Breast epithelium (tissue), 3 donors: ENCODE results near the gene OR5K2.

Experiments
- POLR2A ChIP-seq: fragments of 450-650 bp; IDR thresholded peaks from one replicate; pipeline ENCODE4 v1.6.1; 2016; ENCODE audit warnings: antibody characterized with exemption, mild to moderate bottlenecking, moderate library complexity
- POLR2AphosphoS5 ChIP-seq, 3 donors: sonication (generic); formaldehyde crosslinking; IDR thresholded peaks; one replicate each; pipeline ENCODE4 v1.6.1; 2017; ENCODE audit warnings: antibody characterized with exemption in 3 of 3
- TF ChIP-seq, protein P1 (sequence below), 3 donors: fragments of 450-650 bp; IDR thresholded peaks; one replicate each; pipeline ENCODE4 v1.5.1; 2016 to 2017; ENCODE audit warnings: antibody characterized with exemption in 3 of 3, mild to moderate bottlenecking in 3 of 3, moderate library complexity in 3 of 3

DNA sequence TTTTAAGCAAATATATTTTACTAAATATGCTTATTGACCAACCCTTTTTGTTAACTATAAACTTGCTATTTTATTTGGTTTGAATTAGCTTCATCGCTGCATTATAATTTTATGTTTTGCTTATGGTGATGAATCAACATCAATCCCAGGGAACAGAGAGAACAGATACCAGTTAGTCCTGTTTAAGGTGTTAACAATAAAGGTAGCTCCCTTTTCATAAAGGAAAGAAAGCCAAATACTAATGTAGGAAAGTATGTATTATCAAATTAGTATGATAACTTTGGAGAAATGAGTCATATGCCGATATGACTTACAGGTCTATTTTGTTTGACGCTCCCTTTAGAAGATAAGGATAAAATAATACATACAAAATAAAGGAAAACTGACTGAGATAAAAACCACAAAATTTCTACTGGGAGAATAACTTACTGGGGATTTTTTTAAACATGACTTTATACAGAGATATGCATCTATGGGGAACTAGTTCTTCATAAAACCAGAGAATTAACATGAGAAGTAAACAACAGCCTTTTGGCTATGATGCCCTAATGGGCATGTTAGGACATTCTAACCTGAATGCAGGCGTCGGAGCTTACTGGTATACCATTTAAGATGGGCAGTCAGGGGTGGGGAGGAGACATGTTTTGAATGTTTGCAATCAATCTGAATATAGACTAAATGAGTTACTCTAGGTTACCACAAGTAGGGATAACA, 4.5 kb downstream of the OR5K2 start:
- TF ChIP-seq POLR2AphosphoS5 (IDR thresholded peaks at IDR 0.05) = no peak
- TF ChIP-seq, protein P1, sequence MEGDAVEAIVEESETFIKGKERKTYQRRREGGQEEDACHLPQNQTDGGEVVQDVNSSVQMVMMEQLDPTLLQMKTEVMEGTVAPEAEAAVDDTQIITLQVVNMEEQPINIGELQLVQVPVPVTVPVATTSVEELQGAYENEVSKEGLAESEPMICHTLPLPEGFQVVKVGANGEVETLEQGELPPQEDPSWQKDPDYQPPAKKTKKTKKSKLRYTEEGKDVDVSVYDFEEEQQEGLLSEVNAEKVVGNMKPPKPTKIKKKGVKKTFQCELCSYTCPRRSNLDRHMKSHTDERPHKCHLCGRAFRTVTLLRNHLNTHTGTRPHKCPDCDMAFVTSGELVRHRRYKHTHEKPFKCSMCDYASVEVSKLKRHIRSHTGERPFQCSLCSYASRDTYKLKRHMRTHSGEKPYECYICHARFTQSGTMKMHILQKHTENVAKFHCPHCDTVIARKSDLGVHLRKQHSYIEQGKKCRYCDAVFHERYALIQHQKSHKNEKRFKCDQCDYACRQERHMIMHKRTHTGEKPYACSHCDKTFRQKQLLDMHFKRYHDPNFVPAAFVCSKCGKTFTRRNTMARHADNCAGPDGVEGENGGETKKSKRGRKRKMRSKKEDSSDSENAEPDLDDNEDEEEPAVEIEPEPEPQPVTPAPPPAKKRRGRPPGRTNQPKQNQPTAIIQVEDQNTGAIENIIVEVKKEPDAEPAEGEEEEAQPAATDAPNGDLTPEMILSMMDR (IDR thresholded peaks at IDR 0.05) = no peak
- TF ChIP-seq POLR2A = no peak
